IPS-NIHi11 (cell line): ENCODE measurements around the gene TOMM6.

ENCODE experiments used
- DNase-seq: peaks from one replicate; pipeline ENCODE4 v3.0.0; 2012; ENCODE audit warnings: mixed read lengths, low spot score

Gene TOMM6

DNA sequence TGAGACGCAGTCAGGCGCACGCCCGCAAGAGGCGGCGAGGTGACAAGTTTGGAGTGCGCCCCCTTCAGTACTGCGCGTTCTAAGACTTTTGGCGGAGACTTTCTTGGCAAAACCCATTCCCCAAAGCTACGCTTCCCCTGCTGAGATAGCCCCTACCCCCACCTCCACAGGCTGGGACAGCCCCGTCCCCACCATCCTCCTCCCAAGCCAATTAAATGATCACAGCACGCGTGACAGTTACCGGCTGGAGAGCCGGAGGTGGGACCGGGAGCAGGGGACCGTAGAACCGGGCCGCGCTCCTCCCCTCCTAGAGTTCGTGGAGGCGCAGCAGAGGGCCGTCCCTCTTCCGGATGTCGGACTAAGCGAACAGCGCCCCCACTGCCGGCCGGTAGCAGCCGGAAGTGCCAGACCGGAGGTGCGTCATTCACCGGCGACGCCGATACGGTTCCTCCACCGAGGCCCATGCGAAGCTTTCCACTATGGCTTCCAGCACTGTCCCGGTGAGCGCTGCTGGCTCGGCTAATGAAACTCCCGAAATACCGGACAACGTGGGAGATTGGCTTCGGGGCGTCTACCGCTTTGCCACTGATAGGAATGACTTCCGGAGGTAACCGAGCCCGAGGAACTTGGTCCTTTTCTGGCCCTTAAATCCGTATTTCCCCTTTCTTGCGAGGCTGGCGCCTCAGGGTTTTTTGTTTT lies at the start of gene TOMM6:
Gene TOMM6 (plus strand): TSS at position 476 of the 699 bp plus-strand sequence. CDS start 4 bp downstream, at position 480.
- DNase-seq = peak; percentile 87

DNA sequence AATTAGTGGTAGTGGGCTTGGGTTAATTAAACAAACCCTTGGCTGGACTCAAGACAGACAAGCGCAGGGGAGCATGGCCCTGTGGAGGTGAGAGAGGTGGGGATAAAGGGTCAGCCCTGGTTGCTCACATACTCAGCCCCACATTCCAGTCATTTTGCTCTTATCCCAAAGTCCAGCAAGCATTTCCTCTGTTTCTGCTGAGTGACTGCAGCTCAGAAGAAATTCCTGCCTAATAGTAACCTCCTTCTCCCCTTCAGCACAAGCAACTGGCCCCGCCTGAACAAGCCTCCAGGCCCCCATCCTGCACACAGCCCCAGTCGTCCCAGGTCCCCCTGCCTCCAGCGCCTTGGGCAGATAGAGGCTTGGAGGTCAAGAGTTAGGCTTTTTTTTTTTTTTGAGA lies 48.5 kb upstream of the TOMM6 start:
- DNase-seq = no peak

DNA sequence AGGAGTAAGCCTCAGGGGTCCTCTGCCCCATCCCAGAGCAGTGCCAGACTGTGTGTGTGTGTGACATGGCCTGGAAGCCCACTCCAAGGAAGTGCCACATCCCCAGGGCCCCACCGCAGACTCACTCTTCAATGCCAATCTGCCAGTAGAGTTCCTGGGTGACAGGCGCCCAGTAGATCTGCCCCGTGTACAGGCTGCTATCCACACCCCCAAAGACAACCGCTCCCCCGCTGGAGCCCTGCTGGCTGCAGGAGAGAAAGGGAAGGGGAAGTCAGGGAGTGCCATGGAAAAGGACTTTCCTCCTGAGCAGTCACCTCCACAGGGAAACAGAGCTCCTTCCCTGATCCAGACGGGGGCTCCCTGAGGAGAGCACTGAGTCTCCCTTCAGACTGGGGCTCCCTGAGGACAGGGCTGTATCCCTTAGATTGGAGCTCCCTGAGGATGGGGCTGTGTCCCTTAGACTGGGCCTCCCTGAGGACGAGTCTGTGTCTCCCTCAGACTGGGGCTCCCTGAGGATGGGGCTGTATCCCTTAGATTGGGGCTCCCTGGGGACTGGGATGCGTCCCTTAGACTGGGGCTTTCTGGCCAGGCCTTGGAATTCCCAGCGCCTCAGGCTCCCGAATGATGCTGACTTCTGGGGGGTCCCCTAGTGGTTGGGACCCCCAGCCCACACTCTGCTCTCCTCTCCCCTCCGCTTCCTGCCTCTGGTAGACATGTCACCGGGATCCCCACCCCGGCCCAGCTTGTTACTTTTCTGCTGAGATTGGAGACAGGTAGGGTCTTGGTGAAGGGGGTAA lies 46.9 kb upstream of the TOMM6 start:
- no peak for DNase-seq

DNA sequence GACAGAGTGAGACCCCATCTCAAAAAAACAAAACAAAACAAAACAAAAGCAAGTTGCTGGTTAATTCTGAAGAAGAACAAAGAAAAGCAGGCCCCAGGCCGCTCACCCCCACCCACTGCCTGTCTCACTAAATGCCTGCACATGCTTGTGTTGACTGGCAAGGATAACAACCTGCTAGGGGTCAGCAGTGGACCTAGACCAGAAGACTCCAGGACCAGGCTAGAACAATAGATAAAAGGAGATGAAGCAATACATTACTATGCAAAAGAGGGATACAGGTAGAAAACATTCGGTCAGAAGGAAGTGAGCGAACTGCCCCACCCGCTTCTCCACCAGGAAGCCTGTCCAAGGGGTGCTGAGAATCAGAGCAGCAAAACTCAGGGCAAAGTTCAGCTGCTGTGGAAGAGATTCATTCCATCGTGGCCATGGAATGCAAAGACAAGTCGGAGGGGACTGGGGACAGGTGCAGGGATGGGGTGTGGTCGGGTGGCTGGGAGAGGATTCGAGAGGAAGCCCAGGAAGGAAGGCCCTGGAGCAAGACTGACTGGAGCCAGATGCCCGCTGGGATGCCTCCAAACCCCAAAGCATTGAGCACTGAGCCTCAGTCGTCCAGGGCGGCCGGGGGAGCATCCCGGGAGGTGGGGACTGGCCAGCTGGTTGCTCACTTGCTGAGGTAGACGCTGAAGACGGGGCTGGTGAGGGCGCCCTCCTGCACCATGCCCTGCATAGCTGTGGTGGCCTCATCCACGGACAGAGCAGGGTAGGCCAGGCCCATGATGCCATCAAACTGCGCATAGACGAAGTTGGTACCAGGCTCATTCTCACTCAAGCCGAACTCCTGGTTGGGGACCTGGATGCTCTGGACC lies 45.6 kb upstream of the TOMM6 start:
- no peak for DNase-seq

DNA sequence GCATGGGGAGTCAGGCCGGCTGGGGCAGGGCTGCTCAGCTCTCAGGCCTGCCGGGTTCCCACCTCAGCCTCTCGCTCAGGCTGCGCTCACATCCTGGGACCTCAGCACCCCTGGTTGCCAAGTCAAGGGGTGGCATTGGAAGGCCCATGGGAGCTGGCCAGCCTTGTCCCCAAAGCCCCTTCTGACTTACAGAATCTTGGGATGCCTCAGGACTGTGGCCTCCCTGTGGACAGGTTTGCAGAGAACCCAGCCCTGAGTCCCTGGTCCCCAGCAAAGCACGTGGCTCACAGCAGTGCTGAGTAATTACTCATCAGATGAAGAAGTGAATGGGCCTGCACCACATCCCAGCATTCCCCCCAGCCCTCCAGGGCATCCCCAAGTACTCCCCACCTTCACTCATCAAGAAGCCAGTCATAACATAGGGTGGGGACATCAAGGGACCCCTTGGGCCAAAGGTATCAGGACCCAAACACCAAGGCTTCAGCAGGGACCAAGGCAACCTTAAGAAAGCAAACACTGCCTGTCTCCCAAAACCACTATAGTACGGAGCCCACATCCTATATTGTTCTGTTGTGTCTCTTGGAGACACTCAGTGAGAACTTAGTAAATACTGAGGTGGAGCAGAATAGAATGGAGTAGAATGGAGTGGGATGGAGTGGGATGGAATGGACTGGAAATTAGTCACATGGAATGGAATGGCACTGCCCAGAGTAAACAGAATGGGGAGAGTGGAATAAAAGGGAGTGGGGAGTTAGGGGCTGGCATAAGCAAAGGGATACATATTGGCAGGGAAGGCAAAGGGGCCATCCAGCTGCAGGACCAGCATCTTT lies 43.9 kb upstream of the TOMM6 start:
- DNase-seq = no peak

DNA sequence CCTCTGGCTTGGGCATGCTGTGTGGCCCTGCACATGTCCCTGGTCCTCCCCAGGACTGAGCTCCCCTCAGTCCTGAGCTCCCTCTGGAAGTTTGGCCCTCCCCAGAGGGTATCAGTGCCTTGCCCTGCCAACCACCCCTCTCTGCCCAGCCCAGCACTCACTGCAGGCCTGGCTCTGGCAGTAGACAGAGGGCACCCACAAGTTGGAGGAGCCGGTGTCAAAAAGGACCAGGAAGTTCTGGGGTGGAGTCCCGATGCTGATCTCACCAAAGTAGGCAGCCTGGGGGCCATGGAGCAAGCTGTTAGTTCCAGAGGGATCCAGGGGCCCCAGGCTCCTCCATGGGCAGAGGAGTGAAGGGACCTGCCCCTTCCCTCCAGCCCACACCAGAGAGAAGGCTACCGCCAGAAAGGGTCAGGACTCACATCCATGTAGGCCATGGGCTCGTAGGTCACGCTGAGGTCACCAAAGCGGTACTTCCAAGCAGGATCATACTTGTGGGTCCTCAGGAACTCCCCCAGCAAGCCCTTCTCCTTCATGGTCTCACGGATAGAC lies 43.2 kb upstream of the TOMM6 start:
- no peak for DNase-seq

DNA sequence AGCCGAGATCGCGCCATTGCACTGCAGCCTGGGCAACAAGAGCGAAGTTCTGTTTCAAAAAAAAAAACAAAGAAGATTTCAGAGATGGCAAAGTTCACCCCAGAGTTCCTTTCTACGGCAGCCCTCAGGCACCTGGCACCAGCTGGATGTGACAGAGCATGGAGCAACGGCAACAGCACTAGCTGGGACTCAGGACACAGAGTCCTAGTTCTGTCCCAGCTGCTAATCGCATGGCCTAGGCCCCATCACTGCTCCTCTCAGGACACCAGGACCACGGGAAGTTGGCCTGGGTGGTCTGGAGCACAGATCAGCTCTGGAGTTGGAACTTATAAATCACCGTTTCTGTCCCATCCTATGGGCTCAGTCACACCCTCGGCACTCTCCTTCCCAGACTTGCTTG lies 41.4 kb upstream of the TOMM6 start:
- no peak for DNase-seq

DNA sequence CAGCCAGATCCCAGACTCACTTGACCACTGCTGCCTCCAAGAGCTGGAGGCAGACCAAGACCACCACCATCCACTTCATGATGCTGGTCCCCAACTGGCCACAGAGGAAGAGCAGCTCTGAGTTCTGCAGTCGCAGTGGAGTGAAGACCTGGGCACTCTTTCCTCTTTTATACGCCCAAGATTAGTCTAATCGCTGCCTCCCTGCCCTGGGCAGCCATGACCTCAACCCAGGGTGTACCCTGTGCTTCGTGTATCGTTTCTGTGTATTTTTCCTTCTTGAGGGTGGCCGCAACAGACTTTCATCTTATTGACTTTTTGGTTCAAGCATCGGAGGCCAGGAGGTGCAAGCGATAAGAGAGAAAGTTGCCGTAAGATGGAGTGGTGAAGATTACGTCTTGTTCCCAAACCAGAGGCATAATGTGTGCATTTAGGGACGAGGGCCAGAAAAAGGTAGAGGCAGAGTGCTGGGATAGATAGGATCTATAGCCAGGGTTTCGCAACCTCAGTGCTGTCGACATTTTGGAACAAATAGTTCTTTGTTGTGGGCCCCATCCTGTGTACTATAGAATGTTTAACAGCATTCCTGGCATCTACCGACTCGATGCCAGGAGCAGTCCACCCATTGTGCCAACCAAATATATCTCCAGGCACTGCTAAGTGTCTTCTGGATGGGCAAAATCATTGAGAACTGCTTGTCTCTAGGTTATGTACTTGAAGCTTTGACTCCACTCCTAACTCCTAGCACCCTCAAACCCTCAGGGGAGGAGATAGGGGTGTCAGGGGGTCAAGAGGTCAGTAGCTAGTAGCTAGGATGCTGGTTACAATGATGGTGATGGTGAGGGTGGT lies 40.0 kb upstream of the TOMM6 start, which contains the start of gene PGC:
Gene PGC (minus strand): TSS at position 142 of the 846 bp plus-strand sequence. CDS start 63 bp downstream, at position 79.
- no peak for DNase-seq

DNA sequence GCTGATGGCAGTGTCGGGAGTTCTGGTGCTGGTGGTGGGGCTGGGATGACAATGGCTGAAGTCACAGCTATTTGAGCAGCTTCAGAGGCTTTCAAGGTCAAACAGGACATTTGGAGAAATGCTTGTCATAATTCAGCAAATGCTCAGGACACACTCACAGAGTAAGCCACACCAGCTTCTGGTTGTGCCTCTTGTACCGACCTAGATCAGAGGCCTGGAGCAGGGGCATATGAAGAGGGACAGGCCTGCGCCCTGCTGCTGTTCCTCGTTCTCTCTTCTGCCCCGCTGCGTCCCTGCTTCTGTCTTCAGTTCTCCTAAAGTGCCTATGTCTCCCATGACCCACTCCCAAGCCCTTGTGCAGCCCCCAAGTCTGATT lies 39.4 kb upstream of the TOMM6 start:
- DNase-seq = no peak

DNA sequence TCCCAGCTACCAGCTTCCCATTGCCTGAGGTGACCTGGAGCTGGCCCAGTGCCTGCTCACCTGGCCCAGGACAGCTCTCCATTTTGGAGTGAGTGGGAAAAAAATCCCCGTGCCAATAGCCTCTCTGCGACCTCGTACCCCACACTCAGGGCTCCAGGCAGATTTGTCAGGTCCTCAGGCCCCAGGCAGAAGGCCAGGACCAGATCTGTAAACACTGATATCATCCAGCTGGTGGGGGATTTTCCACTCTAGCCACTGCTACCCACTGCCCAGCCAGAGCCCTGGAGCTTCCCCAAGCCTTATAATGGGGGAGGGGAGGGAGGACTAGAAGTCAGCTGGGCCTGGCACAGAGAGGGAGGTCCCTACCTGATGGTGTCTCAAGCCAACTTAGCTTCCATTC lies 39.0 kb upstream of the TOMM6 start:
- no peak for DNase-seq

DNA sequence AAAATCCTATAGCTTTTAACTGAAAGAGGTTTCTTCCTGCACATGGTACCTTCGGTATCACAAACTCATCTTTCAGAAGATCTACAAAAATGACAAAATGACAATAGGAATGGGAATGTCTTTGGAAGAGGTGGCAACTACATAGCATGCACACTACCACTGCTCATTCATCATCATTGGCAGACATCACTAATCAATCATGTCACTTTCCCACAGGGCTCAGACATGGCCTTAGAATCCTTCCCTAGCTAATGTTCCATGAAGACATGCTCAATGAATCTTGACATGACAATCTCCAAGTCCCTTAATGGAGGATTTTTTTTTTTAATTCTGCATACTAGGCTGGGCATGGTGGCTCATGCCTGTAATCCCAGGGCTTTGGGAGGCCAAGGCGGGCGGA lies 37.1 kb upstream of the TOMM6 start:
- DNase-seq = no peak

DNA sequence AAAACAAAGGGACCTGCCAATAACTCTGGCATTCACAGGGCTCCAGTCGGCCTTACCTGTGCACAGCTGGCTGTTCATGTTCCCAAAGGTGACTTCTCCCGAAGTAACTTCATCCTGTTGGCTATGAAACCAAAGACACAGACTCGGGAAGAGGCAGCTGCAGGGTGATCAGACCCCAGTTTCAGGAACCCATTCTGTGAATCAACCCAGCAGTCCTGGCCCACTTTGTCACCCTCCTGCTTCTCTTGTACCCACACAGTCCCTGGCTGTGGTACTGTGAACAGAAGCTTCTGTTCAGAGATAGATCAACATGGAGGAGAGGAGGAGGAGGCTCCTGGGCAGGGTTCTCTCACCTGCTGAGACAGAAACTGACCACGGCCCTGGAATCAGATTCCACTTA lies 31.6 kb upstream of the TOMM6 start:
- DNase-seq = no peak

DNA sequence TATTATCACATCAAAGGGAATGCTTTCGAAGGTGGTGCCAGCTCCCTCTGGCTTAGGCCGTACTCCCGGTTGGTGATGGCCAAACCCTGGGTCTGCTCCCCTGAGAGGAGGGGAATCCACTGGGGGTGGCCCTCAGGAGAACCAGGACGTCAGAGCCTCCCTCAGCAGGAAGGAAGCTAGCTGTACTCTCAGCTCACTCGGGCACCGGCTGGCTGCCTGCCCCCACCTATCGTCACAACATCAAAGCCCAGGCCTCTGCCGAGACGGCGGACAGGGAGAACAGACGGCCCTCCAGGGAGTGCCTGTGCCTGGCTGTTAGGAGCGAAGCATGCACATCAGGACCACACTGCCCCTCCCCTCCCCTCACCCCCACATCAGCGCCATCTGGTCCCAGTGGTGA lies 31.1 kb upstream of the TOMM6 start:
- no peak for DNase-seq

DNA sequence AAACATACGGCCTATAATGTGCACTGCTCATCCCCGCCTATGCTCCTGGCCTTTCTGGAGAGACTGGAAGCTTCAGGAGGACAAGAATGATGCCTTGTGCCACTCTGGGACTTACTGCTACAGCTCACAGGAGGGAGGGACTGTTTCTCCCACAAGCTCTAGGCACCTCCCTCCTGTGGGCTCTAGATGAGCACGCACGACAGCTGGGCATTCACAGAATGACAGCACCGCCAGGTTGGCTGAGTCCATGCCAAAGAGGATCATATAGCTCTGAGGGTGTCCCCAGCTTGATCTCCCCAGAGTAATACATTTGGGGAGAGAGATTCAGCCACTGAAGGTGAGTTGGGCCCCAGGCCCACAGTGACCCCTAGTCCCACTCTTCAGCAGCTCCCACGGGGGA lies 30.2 kb upstream of the TOMM6 start:
- DNase-seq = no peak

DNA sequence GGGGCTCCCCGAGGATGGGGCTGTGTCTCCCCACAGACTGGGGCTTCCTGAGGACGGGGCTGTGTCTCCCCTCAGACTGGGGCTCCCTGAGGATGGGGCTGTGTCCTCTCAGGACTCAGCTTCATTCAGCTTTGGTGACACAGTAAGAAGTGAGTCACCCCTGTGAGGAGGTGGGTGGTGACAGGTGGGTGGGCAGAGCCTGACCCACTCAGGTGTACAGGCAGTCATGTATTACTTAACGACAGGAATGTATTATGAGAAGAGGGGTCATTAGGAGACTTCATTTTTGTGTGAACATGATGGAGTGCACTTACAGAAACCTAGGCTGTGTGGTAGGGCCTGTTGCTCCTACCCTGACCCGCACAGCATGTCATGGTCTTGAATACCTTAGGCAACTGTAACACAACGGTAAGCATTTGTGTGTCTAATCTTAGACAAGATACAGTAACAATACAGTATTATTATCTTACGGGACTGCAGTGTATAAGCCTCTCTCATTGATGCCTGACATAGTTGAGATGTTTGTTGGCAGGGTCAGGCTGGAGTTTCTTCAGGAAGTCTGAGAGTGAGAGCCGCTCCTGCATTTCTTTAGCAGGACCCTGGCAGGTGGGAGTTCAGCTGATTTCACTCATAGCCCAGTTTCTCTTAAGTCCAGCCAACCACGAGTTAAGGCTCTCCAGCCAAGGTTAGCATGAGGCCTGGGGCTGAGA lies 29.4 kb upstream of the TOMM6 start:
- no peak for DNase-seq

DNA sequence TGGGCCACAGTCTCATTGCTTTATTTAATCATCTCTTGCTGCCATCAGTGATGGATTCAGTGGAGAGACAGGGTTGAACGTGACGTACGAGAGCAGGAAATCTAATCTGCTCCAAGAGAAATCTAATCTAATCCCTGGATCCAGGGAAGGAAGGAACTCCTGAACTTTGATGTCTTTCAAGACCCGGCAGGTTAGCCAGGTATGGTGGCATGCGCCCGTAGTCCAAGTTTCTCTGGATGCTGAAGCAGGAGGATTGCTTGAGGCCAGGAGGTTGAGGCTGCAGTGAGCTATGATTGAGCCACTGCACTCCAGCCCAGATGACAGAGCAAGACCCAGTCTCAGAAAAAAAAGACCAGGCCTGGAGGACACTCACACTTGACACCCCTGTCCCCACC lies 28.9 kb upstream of the TOMM6 start:
- no peak for DNase-seq

DNA sequence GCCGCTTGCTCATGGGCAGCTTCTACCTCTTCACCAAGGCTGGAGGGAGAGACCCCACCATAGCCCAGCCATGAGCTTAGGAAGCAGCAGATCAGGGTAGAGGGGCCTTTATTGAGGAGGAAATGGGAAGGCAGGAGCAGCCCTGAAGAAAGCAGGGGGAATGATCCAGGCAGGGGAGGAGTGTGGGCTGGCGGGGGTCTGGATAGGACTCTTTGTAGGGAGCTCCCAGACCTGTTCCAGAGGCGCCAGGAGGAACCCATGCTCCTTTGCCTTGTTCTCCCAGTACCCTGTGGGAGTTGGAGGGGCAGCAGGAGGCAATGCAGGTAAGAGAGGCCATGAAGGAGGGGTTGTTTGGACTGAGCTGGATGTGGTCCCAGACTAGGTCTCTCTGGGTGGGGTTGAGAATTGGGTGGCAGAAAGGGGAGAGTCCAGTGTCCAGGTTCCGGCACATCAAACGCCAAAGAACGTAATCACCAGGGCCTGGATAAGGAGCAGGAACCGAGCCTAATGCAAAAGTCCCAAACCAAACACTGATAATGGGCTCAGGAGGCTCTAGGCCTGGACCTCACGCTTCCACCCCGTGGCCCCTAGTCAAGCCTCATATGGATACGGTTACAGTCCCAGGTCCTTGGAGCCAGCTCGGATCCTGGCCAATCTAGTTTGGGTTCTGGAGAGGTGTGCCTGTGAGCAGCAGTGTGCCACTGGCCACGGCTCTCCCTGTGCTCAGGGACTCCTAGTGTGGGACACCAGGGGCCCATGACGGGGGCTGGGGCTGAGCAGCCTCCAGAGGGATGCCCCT lies 28.2 kb upstream of the TOMM6 start:
- DNase-seq = no peak

DNA sequence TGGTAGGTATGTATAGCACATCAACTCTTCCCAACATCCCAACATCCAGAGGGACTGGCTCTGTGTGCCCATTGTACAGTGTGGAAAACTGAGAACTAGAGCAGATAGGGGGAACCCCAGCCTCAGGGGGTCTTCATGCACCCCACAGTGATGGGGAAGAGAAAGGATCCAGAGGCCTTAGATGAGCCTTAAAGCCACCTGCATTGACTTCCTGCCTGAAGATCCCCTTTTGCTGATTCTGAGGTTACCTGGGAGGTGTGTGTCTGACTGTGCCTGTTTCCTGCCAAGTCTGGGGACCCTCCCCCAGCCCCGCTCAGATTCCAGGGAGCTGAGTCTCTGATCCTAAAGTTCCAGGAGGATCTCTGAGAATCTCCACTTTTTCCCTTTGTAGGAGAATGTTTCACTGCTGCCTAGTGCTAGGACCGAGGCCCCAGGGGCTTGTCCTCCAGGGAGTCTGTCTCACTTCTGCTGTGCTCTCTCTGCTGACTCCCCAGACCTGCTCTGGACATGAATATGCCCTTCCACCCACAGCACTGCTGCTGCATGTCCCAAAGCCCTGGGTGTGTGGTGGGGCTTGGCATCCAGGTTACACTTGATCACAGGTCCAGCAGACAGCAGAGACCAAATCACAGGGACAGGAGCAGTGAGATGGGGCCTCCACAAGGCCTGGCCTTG lies 27.5 kb upstream of the TOMM6 start:
- no peak for DNase-seq
